IMR-90 (cell line): Measurements from ENCODE around the gene ABI3BP.

Experiments
- CEBPB ChIP-seq: IDR thresholded peaks from 2 replicates; pipeline ENCODE4 v1.6.1; 2012; ENCODE audit warnings: low read depth, low read length, improper control_type of control experiment
- CTCF ChIP-seq: conservative IDR thresholded peaks from 2 replicates; pipeline ENCODE4 v1.5.1; 2012; ENCODE audit warnings: mild to moderate bottlenecking, low read depth, low read length, improper control_type of control experiment
- FOS ChIP-seq: fragments of 150-350 bp; IDR thresholded peaks from 2 replicates; pipeline ENCODE4 v1.6.1; 2016; ENCODE audit warnings: low read depth, low read length
- MAFK ChIP-seq: IDR thresholded peaks from 2 replicates; pipeline ENCODE4 v1.6.1; 2012; ENCODE audit warnings: low read depth, low read length, improper control_type of control experiment
- MAZ ChIP-seq: IDR thresholded peaks from 2 replicates; pipeline ENCODE4 v1.6.1; 2012; ENCODE audit warnings: low read depth, mild to moderate bottlenecking, low read length, improper control_type of control experiment, moderate library complexity, borderline replicate concordance
- MXI1 ChIP-seq: IDR thresholded peaks from 2 replicates; pipeline ENCODE4 v1.6.1; 2012; ENCODE audit warnings: low read depth, mild to moderate bottlenecking, low read length, moderate library complexity, borderline replicate concordance
- POLR2A ChIP-seq: IDR thresholded peaks from 2 replicates; pipeline ENCODE4 v1.6.1; 2012; ENCODE audit warnings: mild to moderate bottlenecking, low read depth, low read length
- RAD21 ChIP-seq: IDR thresholded peaks from 2 replicates; pipeline ENCODE4 v1.6.1; 2012; ENCODE audit warnings: low read length, improper control_type of control experiment
- USF2 ChIP-seq: fragments of 150-350 bp; IDR thresholded peaks from 2 replicates; pipeline ENCODE4 v1.6.1; 2017; ENCODE audit warnings: mild to moderate bottlenecking, antibody characterized with exemption, low read length, low read depth

- TF ChIP-seq POLR2A (no peak), MAFK (no peak), MXI1 (no peak), CTCF (no peak), FOS (no peak), RAD21 (no peak), MAZ (no peak), CEBPB (no peak), USF2 (no peak)
Observed at GRCh38 chr3:100777271-100777670, 215.9 kb downstream of the ABI3BP start.
